HG03378 (cell line): Measurements from ENCODE around the gene RDH11.
"Not testable (repeated sequence)": the region's sequence is repeated elsewhere in the genome, so short reads cannot be mapped to it uniquely, and the experiment has no call there.

Source experiments
- ATAC-seq: cut with Tn5 transposase; IDR thresholded peaks from one replicate; pipeline ENCODE4 v1.9.1; 2021; ENCODE audit warnings: mild to moderate bottlenecking, moderate library complexity; ENCODE audit not compliant: unreplicated experiment

Gene RDH11

DNA sequence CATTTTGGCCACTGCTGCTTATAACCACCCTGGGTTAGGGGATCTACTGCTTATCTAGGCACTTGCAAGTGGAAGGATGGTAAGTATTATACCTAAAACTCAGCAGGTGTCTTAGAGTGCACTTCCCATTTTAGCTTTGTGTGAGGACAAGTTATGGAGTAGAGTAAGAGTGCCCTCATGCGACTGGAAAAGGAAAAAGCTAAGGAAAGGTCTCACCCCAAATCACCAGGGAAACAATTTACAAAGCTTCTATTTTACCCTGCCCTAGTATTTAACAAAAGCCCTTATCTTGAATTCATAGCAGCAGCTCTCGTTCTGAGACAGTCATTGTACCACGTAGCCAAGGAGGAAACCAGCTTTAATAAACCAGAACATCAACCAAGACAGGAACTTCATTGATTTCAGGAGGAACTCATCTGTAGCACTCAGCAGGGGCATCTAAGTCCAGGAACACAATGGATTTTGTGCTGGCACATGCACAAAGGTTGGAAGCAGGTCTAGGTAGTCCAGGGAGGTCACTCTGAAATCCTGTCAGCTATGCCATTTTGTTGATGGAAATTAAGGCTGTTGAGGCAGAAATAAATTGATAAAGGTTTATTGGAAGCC lies 9.0 kb upstream of the RDH11 start:
- peak; percentile 50 for ATAC-seq

DNA sequence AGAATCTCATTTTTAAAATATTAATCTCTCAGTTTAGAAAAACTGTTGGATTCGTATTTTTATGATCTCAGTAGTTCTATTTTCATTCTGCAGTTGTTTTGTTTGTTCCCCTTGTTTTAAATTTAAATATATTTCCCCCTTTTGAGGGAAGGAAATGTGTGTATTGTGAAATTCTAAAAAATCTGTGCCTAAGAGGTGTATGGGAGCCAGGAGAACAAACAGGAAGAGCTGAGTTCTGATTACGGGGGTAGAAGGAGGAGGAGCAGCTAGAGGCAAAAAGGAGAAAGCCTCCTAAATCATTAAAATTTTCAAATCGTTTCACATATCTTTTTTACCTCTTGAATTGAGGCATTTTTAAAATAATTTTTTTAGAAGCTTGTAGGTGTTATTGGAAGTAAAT lies 8.4 kb upstream of the RDH11 start:
- no peak for ATAC-seq

DNA sequence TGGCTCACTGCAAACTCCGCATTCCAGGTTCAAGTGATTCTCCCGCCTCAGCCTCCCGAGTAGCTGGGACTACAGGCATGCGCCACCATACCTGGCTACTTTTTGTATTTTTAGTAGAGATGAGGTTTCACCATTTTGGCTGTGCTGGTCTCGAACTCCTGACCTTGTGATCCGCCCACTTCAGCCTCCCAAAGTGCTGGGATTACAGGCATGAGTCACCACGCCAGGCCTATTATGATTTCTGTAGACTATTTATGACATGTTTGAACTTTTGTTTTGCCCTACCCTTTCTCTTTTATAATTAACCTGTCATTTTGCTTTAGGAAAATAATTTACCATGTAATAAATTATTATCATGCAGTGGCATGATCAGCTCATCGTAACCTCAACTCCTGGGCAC lies 5.9 kb upstream of the RDH11 start, which contains the start of gene RDH12:
RDH12 (plus strand) TSS at position 395 of the 400 bp plus-strand sequence. CDS start 20,757 bp downstream, outside the sequence.
- not testable (repeated sequence) for ATAC-seq

DNA sequence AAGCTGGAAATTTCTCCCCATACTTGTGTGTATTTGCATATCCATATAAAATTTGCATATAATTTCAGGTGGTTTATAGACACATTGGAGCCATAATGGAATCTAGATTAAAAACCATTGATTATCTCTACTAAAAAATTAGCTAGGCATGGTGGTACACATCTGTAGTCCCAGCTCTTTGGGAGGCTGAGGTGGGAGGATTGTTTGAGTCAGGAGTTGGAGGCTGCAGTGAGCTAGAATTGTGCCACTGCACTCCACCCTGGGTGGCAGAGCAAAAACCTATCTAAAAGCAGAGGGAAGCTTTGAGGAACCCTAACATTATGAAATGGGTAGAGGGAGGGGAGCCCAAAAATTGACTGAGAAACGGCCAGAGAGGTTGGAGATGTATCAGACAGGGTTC lies 2.6 kb upstream of the RDH11 start:
- no peak for ATAC-seq

DNA sequence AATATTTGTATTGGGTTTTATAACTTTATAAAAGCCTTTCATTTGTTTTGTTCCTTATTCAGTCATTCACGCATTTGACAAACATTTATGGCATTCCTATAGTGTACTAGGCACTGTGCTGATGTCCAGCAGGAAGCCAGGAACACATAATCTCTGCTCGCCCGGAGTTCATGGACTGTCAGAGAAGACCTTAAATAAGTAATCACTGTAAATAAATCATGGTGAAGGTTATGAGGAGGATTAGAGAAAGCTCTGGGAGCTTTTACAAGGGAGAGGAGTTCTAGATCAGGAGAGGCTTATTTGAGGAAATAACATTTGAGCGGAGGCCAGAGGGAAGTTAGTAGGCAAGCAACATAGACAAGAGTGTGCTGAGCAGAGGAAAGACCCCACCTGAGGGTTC lies 1.4 kb upstream of the RDH11 start:
- no peak for ATAC-seq

DNA sequence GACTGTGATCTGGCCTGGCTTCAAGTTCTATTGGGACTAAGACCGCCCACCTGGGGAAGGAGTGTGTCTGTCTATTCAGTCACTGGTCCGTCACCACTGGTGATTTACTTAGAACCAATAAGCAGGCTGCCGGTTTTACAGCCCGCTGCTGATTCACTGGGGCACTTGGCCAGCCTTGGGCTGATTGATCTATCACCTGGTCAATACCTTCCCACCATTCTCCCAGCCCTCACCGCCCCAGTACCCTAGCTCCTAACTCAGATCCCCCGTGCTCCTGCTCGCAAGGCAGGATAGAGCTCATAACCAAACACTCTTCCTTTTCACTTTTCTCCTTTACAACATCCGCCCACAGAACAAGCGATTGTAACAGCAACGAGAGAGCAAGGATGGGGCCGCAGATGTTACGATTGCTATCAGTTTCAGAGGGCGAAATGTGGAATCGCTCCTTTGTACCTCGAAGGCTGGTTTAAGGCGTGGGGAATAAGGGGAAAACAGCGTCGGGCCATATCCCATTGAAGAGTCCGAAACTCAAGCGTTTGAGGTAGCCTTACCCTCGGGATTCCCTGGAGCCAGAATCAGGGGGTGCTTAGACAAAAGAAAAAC lies 672 bp downstream of the RDH11 start:
- peak; percentile 85 for ATAC-seq

DNA sequence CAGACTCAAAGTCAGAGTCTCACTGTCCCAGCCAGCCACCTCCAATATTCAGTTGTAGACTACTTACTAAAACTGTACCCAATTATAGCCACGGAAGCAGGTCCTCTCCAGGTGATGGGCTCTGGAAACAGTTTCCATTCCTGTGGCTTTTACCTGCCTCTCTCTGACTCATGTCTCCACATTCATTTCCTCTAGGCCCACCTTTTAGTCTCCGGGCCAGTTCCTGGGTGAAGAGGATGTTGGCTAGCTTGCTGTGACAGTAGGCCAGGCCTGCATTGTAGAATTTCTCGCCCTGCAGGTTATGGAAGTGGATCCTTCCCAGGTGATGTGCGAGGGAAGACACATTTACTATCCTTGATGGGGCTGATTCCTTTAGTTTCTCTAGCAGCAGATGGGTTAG lies 5.6 kb downstream of the RDH11 start:
- no peak for ATAC-seq

DNA sequence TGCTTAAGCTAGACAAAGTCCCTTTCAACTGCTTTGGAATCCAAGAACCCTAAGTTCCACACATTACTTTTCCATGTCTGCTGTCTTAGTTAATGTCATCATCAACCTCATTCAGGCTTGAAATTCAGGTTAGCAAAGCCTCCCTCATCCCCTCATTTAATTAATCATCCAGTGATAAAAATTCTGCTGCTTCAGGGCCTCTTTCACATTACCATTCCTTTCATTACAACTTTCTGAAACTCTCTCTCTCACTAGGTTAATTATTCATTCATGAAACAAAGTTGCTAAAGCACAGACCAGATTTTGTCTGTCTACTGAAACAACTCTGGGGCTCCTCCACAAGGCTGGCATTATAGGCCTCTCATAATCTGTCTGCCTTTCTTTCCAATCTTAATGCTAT lies 11.7 kb downstream of the RDH11 start:
- ATAC-seq, result no peak

DNA sequence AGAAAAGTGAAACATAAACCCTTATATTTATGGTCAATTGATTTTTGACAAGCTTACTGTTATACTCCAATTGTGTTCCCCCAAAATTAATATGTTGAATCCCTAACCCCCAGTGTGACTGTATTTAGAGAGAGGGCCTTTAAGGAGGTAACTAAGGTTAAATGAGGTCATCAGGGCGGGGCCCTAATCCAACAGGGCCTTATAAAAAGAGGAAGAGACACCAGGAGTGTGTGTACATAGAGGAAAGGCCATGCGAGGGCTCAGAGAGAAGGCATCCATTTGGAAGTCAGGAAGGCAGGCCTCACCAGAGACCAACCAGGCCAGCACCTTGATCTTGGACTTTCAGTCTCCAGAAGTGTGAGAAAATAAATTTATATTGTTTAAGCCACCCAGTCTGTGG lies 14.6 kb downstream of the RDH11 start:
- no peak for ATAC-seq

DNA sequence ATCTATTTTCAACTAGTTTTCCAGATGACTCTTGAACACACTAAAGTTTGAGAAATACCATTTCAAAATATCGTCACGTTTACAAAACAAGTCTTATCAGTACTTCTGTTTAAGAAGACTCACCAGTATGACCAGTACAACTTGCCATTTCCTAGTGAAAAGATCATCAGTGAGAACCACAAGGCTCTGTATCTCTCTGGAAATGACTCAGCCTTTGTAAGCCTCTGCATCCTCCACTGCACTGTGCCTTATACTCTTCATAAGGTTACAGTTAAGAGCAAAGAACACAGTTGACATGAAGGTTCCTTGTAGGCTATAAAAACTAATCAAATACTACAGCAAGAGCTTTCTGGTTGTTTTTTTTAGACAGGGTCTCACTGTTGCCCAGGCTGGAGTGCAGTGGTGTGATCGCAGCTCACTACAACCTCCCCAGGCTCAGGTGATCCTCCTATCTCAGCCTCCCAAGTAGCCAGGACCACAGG lies 15.4 kb downstream of the RDH11 start:
- ATAC-seq, result peak; percentile 93

DNA sequence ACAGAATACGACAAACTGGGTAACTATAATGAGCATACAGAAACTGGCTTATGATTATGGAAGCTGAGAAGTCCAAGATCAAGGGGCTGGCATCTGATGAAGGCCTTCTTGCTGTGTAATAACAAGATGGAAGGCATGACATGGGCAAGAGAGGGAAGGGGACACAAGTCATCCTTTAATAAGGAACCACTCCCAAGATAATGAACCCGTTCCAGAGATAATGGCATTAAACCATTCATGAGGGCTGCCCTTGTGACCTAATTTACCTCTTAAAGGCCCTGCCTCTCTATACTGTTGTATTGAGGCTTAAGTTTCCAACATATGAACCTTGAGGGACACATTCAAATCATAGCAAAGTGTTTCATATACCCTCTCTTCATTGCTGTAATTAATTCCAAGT lies 16.6 kb downstream of the RDH11 start:
- no peak for ATAC-seq

DNA sequence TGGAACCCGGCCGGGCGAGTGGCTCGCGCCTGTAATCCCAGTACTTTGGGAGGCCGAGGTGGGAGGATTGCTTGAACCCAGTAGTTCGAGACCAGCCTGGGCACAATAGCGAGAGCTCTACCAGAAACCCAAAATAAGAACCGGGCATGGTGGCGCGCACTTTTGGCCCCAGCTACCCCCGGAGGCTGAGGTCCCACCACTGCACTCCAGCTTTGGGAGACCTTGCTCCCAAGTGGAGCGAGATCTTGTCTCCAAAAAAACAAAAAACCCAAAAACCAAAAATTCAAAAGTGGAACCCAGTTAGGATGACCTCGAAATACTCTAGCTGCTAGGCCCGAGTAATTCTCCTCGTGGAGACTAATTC lies 20.4 kb downstream of the RDH11 start:
- no peak for ATAC-seq

DNA sequence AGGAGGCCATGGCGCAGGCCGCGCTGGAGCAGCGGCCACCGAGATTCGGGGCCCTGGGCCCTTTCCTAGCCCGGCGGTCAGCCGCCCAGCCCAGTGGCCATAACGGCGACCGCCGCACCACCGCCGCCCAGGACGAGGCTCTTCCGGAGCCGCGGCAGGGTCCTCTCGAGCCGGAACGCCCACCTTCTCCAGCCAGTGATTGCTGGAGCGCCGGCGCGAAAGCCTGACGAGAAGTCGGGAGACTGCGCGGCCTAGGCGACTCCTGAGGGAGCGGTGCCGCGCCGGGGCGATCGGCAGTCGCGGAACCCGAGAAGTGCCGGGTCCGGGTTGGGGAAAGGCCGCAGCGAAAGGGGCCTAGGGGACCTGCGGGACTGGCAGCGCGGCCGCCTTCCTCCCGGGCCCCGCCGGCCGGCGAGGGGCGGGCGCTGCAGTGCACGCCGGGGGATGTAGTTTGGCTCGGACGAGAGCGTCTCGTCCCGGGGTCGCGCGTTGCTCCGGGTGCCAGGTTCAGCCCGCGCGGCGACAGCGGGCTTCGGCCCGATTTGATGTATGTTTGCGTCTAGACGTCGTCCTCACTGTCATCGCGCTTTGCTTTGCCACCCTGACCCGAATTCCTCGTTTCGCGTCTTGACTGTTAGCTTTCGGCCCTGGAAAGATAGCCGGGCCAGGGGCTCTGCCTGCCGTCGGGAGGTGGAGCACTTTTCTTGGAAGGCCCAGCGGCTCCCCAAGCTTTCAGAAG lies 20.9 kb downstream of the RDH11 start, which contains the start of gene VTI1B:
VTI1B (minus strand) TSS at position 153 of the 739 bp plus-strand sequence; CDS start at position 10, 143 bp downstream.
- ATAC-seq, result peak; percentile 75

DNA sequence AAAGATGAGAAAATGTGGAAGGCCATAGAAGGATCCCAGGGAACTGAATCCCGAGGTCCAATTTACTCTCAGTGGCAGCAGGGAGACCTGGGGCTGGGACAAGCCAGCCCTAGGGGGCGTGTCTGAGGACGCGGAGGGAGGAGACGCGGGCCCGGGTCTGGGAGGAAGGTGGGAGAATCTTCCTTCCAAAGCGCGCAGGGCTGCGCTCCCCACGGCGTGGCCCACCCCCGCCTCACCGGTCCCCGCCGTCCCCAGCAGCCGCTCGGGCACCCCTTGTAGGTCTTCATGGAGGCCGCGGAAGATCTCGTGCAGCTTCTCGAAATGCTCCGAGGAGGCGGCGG lies 21.5 kb downstream of the RDH11 start:
- peak; percentile 32 for ATAC-seq

DNA sequence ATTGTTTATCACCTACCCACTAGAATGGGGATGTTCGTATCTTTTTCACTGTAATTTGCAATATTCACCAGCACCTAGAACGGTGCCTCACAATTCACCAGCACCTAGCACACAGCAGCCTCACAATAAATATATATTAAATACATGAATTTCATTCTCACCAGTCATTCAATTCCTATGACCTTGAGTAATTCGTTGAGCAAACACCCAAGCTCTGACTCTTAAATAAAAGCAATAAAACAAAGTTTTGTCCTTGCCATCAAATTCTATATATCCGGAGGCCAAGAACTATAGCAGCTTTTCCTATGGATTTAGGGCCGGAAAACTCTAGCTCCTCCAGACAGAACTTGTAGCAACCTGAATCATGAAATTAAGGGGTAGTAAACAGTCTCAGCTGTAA lies 22.1 kb downstream of the RDH11 start:
- no peak for ATAC-seq

DNA sequence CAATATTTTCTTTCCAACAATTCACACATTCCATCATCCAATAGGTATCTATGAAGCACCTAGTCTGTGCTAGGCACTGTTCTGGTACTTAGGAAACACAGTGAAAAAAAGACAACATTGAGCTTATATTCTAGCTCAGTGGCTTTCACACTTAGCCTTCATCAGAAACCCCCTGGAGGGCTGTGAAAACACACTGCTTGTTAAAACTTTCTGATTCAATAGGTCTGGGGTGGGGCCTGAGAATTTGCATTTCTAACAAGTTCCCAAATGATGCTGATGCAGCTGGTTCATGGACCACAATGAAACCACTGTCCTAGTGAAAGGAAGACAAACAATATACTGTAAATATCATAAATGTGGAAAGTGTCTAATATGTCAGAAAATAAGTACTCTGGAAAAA lies 27.0 kb downstream of the RDH11 start:
- no peak for ATAC-seq

DNA sequence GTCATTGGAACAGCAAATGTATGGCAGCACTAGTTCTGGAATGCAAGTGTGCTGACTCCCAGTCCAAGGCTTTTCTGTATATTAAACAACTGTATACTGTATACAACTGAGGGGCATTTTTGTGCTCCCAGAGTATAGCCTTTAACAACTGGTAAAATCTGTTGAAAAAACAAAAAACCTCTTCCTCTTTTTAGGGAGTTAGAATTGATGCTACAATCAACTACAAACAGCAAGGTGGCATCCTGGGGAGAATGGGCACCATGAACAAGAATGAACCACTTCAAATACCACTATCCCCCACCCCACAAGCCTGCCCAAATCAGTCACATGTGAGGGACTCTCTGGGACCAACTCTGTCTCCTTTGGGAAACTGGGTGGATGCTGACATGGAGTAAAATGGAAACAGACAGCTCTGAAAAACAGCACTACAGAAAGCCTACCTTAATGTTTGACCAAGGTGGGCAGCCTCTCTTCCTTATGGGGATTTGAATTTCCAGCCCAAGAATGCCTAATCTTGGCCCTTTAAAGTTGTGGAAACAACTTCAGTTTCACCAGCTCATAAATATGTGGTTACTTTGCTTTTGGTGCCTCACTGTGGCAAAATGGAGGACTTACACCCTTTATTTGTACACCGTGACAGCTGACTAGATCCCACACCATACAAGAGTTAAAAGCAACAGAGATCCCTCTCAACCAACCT lies 28.7 kb downstream of the RDH11 start:
- peak; percentile 58 for ATAC-seq

DNA sequence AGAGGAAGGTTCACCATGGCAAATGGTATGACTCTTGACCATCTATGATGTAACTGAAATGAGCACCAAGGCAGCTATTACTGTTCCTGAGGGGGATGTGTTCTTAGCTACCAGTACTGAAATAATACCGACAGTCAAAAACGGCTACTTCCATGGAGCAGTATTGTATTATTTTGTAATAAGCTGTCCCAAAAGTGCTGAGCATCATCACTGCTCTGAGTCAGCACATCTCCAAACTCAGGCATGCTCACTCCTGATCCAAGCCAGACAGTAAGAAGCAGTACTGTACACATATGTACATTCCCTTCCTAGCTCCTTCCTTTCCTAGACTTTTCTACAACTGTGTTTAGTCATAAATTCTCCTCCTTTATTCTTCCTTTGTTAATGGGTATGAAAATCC lies 29.7 kb downstream of the RDH11 start:
- no peak for ATAC-seq

DNA sequence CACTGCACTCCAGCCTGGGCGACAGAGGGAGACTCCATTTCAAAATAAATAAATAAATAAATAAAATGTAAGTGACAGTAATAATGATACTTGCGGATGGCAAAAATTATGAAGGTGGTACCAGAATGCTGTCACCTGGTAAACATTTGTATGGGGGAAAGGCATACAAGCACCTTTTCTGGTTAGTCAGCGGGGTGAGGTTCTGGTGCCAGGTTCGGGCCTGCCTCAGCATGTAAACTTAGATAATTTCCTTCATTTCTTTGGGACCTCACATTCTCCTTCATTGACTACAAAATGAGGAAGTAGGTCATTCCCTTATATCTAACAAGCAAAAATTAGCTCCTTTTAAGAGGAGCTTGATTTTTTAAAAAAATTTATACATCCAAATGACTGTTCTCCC lies 31.9 kb downstream of the RDH11 start:
- no peak for ATAC-seq

DNA sequence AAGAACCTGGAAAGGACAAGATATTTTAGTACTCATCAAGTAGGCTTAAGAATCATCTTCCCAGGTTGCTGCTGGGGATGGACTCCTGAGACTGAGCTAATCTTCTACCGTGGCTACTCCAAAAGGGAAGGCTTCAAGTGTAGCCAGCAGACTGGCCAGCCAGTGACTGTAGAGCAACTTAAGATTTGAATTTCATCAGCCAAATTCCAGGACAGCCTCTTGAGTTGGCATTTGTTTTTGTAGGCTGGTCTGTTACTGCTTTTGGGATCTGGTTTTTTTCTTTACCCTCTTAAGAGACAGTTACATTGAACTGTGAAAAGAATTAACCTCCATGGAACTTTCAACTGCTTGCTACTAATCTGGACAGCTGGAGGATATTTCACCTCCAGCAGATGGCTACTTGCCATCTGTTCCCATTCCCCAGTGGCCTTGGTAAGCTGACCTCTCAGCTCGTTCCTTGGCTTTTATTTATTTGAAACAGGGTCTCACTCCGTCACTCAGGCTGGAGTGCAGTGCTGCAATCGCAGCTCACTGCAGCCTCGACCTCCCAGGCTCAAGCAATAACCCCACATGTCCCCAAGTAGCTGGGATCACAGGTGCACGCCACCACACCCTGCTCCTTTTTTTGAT lies 41.8 kb downstream of the RDH11 start:
- ATAC-seq, result no peak

DNA sequence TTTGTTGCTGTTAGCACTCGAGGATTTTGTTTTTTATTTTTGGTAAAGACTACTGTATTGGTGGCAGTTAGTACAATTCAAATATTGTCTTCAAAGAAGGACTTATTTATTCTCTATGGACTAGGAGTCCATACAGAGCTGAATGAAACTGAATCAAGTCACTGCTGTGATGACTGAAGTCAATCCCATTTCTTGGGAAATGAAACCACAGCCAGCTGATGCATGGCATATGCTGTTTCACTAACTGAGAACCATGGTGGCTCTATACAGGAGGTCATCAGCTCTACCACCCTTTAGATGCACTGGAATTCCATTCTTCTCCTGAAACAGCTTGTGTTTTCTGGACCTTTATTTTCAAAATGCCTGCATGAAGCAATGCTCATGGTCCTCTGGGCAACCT lies 43.4 kb downstream of the RDH11 start:
- ATAC-seq, result no peak
